ENCODE data around the gene FIGNL1. TPM values are rescaled to one million over a fixed set of nuclear protein-coding genes. Genes with fewer than 3 reads are reported as not detected.

The FIGNL1 gene
- total RNA-seq, 1 donor from 2014 or later = 27.5 TPM

- no peak for TF ChIP-seq CTCF (IDR thresholded peaks at IDR 0.05; ENCODE audit: insufficient read depth, low read length, poor library complexity, severe bottlenecking)
- DNase-seq (ENCODE audit: low read depth) = no peak
Observed at GRCh38 chr7:50450590-50451032, 461 bp upstream of the FIGNL1 start.

GRCh38 chr7:50449501-50449880 lies 659 bp downstream of the FIGNL1 start:
- Histone ChIP-seq H3K36me3 (ENCODE audit: control insufficient read depth, insufficient read depth, low read length) (no peaks in the 10 kb centered on the region), H3K27me3 (ENCODE audit: control insufficient read depth, insufficient read depth, low read length) (no peaks in the 10 kb centered on the region), H3K4me3 (ENCODE audit: low read depth, low read length) (peak overlapping the region; percentile 72)
- DNase-seq (ENCODE audit: low read depth) = no peak
- TF ChIP-seq CTCF (IDR thresholded peaks at IDR 0.05; ENCODE audit: insufficient read depth, low read length, poor library complexity, severe bottlenecking) = no peak

More at GRCh38 chr7:50450590-50451032, 461 bp upstream of the FIGNL1 start:
- Histone ChIP-seq H3K4me3 (ENCODE audit: low read depth, low read length) (peak overlapping the region; percentile 72), H3K36me3 (ENCODE audit: control insufficient read depth, insufficient read depth, low read length) (no peaks in the 10 kb centered on the region), H3K27me3 (ENCODE audit: control insufficient read depth, insufficient read depth, low read length) (no peaks in the 10 kb centered on the region)

GRCh38 chr7:50448823-50449222 lies 1.3 kb downstream of the FIGNL1 start:
- DNase-seq (ENCODE audit: low read depth) = no peak
- Histone ChIP-seq H3K4me3 (ENCODE audit: low read depth, low read length) (no peak overlapping the region), H3K36me3 (ENCODE audit: control insufficient read depth, insufficient read depth, low read length) (no peaks in the 10 kb centered on the region), H3K27me3 (ENCODE audit: control insufficient read depth, insufficient read depth, low read length) (no peaks in the 10 kb centered on the region)
- no peak for TF ChIP-seq CTCF (IDR thresholded peaks at IDR 0.05; ENCODE audit: insufficient read depth, low read length, poor library complexity, severe bottlenecking)

GRCh38 chr7:50446542-50446960 lies 3.6 kb downstream of the FIGNL1 start:
- no peak for TF ChIP-seq CTCF (IDR thresholded peaks at IDR 0.05; ENCODE audit: insufficient read depth, low read length, poor library complexity, severe bottlenecking)
- Histone ChIP-seq H3K27me3 (ENCODE audit: control insufficient read depth, insufficient read depth, low read length) (no peaks in the 10 kb centered on the region), H3K4me3 (ENCODE audit: low read depth, low read length) (no peak overlapping the region), H3K36me3 (ENCODE audit: control insufficient read depth, insufficient read depth, low read length) (no peaks in the 10 kb centered on the region)
- peak; percentile 99 for DNase-seq (ENCODE audit: low read depth)

GRCh38 chr7:50436133-50436806 lies 13.9 kb downstream of the FIGNL1 start:
- no peak for TF ChIP-seq CTCF (IDR thresholded peaks at IDR 0.05; ENCODE audit: insufficient read depth, low read length, poor library complexity, severe bottlenecking)

More at GRCh38 chr7:50436133-50436806, 13.9 kb downstream of the FIGNL1 start:
- Histone ChIP-seq H3K4me3 (ENCODE audit: low read depth, low read length) (no peak overlapping the region), H3K27me3 (ENCODE audit: control insufficient read depth, insufficient read depth, low read length) (no peaks in the 10 kb centered on the region), H3K36me3 (ENCODE audit: control insufficient read depth, insufficient read depth, low read length) (no peaks in the 10 kb centered on the region)
- peak; percentile 72 for DNase-seq (ENCODE audit: low read depth)
